Raji (cell line): ENCODE data around the gene PHLPP2.

Source experiments
- POLR2A ChIP-seq: IDR thresholded peaks from 2 replicates; pipeline ENCODE4 v1.6.1; 2011; ENCODE audit warnings: low read depth, low read length, control low read depth; ENCODE audit not compliant: insufficient read depth

PHLPP2 gene

GRCh38 chr16:71732587-71732986, 8.1 kb upstream of the PHLPP2 start:
- TF ChIP-seq POLR2A, result no peak

GRCh38 chr16:71727551-71728324, 3.2 kb upstream of the PHLPP2 start:
- TF ChIP-seq POLR2A, result no peak

DNA sequence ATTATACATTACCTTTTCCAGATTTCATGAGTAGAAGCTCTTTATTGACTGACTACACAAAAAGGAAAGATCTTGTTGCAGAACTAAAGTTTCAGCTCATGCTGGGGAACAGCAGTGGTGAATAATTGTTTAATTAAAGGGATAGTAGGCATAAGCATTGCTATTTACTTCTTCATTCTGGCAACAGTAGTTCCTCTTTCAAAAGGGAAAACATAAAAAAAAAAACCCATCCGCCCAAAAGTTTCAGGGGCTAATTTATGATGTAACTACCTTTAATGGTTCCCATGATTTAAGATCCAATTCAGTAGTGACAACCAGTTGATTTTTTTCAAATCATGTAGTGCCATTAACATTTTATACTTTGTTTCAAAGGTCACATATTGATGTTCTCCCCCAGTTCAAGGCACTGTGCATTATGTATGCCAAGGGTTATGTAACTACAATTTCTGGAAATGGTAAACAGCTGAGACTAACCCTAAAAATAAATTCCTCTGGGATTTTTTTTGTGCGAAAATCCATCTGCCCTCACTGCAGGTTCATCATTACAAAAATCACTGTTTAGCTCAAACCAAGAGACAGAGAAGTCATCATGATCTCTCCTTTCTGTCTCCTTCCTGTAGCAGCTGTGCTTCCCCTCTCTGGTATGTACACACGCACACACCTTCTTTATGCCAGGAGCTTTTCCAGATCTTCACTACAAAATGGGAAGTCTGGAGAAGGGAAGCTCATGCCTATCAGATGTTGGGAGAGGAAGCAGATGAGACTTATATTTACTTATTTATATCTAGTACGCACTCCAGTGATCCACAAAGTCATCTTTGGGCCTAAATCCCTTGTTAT, 2.2 kb upstream of the PHLPP2 start:
- no peak for TF ChIP-seq POLR2A

DNA sequence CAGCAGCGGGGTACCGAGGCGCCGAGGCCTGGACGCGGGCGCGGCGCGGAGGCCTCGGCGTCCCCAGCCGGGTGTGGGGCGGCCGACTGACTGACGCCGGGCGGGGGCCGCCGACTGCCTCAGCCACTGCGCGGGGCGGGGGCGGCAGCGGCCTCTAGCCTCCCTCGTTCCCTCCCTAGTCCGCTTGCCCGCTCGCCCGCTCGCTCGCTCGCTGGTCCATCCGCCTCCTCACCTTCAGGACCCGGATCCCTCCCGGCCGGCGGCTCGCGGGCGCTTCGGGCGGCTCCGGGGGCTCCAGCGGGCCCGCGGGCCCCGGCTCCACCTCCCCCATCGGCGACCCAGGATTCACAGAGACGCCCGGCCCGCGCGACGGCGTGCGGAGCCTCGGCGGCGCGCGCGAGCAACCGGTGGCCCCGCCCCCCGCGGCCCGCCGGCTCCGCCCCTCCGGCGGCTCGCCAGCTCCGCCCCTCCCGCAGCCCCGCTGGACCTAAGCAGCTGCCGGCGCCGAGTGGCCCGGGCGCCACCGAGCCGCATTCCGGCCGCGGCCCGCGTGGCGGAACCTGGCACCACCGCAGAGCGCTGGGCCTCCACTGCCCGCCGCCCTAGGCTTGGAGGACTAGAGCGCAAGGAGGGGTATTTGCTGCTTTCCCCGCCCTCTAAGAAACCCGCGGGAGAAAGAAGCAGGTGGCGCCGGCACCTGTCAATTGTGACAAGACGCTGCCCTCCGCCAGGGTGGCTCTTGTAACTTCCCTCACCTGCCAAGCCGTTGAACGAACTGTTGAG, 773 bp downstream of the PHLPP2 start:
- peak; percentile 53 for TF ChIP-seq POLR2A

- TF ChIP-seq POLR2A, result no peak; the same call in none of the 2 replicates
These were observed 1.5 kb downstream of the PHLPP2 start for GRCh38 chr16:71722801-71723536.

GRCh38 chr16:71721066-71721740, 3.3 kb downstream of the PHLPP2 start:
- TF ChIP-seq POLR2A, result no peak

- no peak for TF ChIP-seq POLR2A
These were observed 12.0 kb downstream of the PHLPP2 start for GRCh38 chr16:71712501-71712900.

GRCh38 chr16:71711789-71712188, 12.7 kb downstream of the PHLPP2 start:
- TF ChIP-seq POLR2A, result no peak

DNA sequence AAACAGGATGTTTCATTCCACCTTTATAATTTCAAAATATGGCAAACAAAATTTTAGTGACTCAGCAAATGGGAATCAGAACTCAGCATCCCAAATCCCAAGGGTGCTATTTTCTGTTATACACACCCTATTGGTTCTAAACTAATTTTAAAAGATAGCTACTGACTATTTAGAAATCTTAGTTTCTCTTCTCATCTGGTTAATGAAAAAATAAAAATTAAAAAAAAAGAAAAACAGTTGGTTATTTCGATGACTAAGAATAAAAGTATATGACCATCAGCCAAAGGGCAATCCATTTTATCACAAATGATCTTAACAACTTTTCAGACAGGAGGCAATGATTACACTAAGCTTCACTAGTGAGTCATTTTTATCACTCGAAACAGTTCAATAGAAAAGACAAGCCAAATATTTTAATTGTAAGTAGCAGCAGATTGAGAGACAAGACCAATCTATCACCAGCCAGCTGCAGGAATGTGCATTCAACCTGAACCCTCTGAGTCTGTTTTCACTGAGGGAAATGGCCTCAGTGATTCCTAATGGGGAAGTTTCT, 15.2 kb downstream of the PHLPP2 start:
- no peak for TF ChIP-seq POLR2A

GRCh38 chr16:71708696-71709095, 15.8 kb downstream of the PHLPP2 start:
- TF ChIP-seq POLR2A, result no peak

DNA sequence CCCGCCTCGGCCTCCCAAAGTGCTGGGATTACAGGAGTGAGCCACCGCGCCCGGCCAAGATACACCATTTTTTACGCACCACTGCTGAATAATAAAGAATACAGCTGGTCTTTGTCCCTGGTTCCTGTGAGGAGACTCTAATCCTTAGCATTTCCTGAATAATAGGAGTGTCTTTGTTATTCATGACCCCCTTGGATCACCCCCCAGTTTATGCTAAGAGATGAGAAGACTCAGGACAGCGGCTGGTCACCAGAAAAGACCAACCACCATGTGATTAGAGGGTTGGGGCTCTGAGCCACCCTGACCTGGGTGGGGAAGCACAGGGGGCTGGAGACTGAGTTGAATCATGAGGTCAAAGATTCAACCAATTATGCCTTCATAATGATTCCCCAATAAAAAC, 17.3 kb downstream of the PHLPP2 start:
- no peak for TF ChIP-seq POLR2A

GRCh38 chr16:71706046-71706445, 18.5 kb downstream of the PHLPP2 start:
- TF ChIP-seq POLR2A, result no peak

- TF ChIP-seq POLR2A, result no peak
These were observed 21.2 kb downstream of the PHLPP2 start for GRCh38 chr16:71703333-71703732.

- no peak for TF ChIP-seq POLR2A
These were observed 23.7 kb downstream of the PHLPP2 start for GRCh38 chr16:71700831-71701230.
